Measurements from ENCODE around the gene ZSWIM3. TPM values are rescaled to one million over a fixed set of nuclear protein-coding genes. Genes with fewer than 3 reads are reported as not detected.

The ZSWIM3 gene
- total RNA-seq, 1 donor from 2014 or later: 4.8 TPM

- TF ChIP-seq CTCF (conservative IDR thresholded peaks at IDR 0.05): no peak
- DNase-seq (ENCODE audit: low read depth, low spot score): no peak
- Mint-ChIP-seq H3K4me3 (no peak overlapping the region), H3K9me3 (no peaks in the 10 kb centered on the region), H3K27ac (ENCODE audit: unreplicated experiment) (peak overlapping the region; percentile 36), H3K27me3 (ENCODE audit: low read depth) (no peaks in the 10 kb centered on the region), H3K36me3 (ENCODE audit: low read depth) (no peaks in the 10 kb centered on the region), H3K4me1 (peaks cover 24% of the 10 kb centered on the region)
These were observed 4.0 kb downstream of the ZSWIM3 start for GRCh38 chr20:45861221-45862075.

DNA sequence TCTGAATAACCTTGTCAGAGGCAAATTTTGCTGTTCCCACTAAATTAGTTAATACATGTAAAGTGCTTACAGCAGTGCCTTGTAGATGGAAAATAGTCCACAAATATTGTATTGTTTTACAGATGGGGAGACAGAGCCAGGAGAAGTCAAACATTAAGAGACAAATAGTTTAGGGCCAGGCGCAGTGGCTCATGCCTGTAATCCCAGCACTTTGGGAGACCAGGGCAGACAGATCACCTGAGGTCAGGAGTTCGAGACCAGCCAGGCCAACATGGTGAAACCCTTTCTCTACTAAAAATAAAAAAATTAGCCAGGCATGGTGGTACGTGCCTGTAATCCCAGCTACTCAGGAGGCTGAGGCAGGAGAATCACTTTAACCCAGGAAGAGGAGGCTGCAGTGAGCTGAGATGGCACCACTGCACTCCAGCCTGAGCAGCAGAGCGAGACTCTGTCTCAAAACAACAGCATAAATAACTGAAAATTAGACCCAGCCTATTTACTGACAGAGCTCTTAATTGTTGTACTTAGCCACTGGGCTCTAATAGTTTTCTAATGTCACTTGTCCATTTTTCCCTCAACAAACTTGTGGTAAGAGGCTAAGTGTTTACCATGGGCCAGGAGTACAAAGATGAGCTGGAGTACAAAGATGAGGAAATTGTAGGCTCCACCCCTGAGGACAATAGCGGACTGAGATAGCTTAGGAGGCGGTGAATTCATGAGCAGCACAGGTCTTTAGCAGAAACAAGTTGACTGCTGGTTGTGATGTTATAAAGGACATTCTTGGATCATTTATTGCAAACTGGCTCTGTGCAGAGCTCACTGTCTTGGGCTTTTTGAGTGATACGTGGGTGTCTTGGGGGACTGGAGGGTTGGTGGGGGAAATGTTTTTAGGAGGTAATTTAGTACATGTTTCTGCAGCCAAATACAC is 6.4 kb downstream of the ZSWIM3 start:
- TF ChIP-seq CTCF (conservative IDR thresholded peaks at IDR 0.05): no peak
- H3K36me3 Mint-ChIP-seq (ENCODE audit: low read depth): no peaks in the 10 kb centered on the region
- H3K27me3 Mint-ChIP-seq (ENCODE audit: low read depth): no peaks in the 10 kb centered on the region
- H3K27ac Mint-ChIP-seq (ENCODE audit: unreplicated experiment): no peak overlapping the region
- no peak for DNase-seq (ENCODE audit: low read depth, low spot score)
- peaks cover 4% of the 10 kb centered on the region for H3K4me1 Mint-ChIP-seq
- no peak overlapping the region for H3K4me3 Mint-ChIP-seq
- no peaks in the 10 kb centered on the region for H3K9me3 Mint-ChIP-seq

DNA sequence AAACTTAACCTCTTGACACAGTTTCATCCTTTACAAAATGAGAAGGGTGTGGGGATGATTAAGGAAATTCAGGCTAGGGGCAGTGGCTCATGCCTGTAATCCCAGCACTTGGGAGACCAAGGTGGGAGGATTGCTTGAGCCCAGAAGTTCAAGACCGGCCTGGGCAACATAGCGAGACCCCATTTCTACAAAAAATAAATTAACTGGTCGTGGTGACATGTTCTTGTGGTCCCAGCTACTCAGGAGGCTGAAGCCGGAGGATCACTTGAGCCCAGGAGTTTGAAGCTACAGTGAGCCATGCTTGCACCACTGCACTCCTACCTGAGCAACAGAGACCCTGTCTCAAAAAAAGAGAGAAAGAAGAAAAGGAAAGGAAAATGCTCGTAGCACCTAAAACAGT is 9.0 kb downstream of the ZSWIM3 start:
- H3K27me3 Mint-ChIP-seq (ENCODE audit: low read depth): no peaks in the 10 kb centered on the region
- no peak for DNase-seq (ENCODE audit: low read depth, low spot score)
- TF ChIP-seq CTCF (conservative IDR thresholded peaks at IDR 0.05): no peak
- H3K4me1 Mint-ChIP-seq: no peaks in the 10 kb centered on the region
- no peaks in the 10 kb centered on the region for H3K36me3 Mint-ChIP-seq (ENCODE audit: low read depth)
- H3K27ac Mint-ChIP-seq (ENCODE audit: unreplicated experiment): no peak overlapping the region
- no peak overlapping the region for H3K4me3 Mint-ChIP-seq
- H3K9me3 Mint-ChIP-seq: no peaks in the 10 kb centered on the region

- no peaks in the 10 kb centered on the region for H3K9me3 Mint-ChIP-seq
- H3K27me3 Mint-ChIP-seq (ENCODE audit: low read depth): no peaks in the 10 kb centered on the region
- TF ChIP-seq CTCF (conservative IDR thresholded peaks at IDR 0.05): no peak
- no peak overlapping the region for H3K27ac Mint-ChIP-seq (ENCODE audit: unreplicated experiment)
- no peaks in the 10 kb centered on the region for H3K36me3 Mint-ChIP-seq (ENCODE audit: low read depth)
- H3K4me3 Mint-ChIP-seq: no peak overlapping the region
- no peaks in the 10 kb centered on the region for H3K4me1 Mint-ChIP-seq
- DNase-seq (ENCODE audit: low read depth, low spot score): no peak
These were observed 9.9 kb downstream of the ZSWIM3 start for GRCh38 chr20:45867136-45867818.

GRCh38 chr20:45867819-45868176 is 10.4 kb downstream of the ZSWIM3 start:
- TF ChIP-seq CTCF (conservative IDR thresholded peaks at IDR 0.05): no peak
- no peak for DNase-seq (ENCODE audit: low read depth, low spot score)
- Mint-ChIP-seq H3K9me3 (no peaks in the 10 kb centered on the region), H3K36me3 (ENCODE audit: low read depth) (no peaks in the 10 kb centered on the region), H3K4me3 (no peak overlapping the region), H3K4me1 (no peaks in the 10 kb centered on the region), H3K27me3 (ENCODE audit: low read depth) (no peaks in the 10 kb centered on the region), H3K27ac (ENCODE audit: unreplicated experiment) (no peak overlapping the region)
